ENCODE data around the gene RFLNA. TPM values are rescaled to one million over a fixed set of nuclear protein-coding genes. Genes with fewer than 3 reads are reported as not detected.

RFLNA gene
- total and polyA plus RNA-seq, 2 experiments from 2014 or later: 3.9 to 20.4 TPM

DNA sequence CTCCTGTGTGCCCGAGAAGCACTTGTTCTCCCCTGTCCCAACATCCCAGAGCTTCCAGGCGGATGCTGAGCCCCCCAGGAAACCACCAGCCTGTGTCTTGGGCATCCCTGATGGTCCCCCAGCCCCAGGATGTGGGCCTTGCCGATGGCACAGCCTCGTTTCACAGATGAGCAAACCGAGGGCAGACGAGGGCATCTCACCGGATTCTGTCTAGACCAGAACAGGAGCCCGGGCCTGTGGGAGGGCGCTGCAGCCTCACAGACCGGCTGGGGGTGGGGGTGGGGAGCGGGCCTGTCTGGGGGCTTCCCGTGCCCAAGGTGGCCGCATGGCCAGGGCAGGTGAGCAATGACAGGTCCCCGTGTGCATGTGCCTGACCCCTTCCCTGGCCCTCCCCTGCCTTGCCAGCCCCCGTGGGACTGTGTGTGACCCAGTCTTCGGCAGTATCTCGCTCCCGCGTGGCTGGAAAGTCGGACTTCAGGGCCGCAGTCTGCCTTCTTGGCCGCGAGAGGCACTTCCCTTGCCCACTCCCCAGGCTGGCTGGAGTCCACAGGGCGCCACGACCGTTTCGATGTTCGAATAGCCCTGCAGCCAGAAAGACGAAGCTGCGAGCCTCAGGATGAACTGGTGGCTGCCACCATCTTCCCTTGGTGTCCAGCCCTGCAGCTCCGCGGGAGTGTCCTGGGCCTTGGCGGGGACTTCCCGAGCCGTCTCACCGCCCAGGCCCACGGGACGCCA, 8.9 kb downstream of the RFLNA start:
- Histone ChIP-seq H2AFZ (no peak overlapping the region), H3K4me3 (no peak overlapping the region), H3K4me2 (no peak overlapping the region), H3K27me3 (ENCODE audit: insufficient read depth) (no peaks in the 10 kb centered on the region), H3K79me2 (replicated peaks; ENCODE audit: insufficient read depth) (peaks cover 11% of the 10 kb centered on the region), H3K36me3 (ENCODE audit: insufficient read depth) (no peaks in the 10 kb centered on the region), H3K27ac (ENCODE audit: low read depth) (no peak overlapping the region), H3K9me2 (ENCODE audit: insufficient read depth) (no peaks in the 10 kb centered on the region), H3K4me1 (ENCODE audit: insufficient read depth) (no peaks in the 10 kb centered on the region), H3F3A (replicated peaks; ENCODE audit: low read depth) (no peaks in the 10 kb centered on the region), H4K20me1 (replicated peaks; ENCODE audit: insufficient read depth) (no peaks in the 10 kb centered on the region)
- ATAC-seq (no peak; the same call in 2 of the 3 replicates), DNase-seq (ENCODE audit: low spot score) (no peak)
- no peak overlapping the region for H3K4me3 Mint-ChIP-seq
- 0 out of 3 replicates have a peak, but pooled peaks cover 4% of the 10 kb centered on the region for H3K4me1 Mint-ChIP-seq
- H3K27me3 Mint-ChIP-seq (ENCODE audit: insufficient read depth, low read depth, poor library complexity): peaks cover 14% of the 10 kb centered on the region
- H3K36me3 Mint-ChIP-seq (ENCODE audit: low read depth): peaks cover 6% of the 10 kb centered on the region
- no peaks in the 10 kb centered on the region for H3K9me3 Mint-ChIP-seq
- H3K27ac Mint-ChIP-seq: no peak overlapping the region
- TF ChIP-seq EZH2 (IDR thresholded peaks at IDR 0.05; ENCODE audit: low read depth, unreplicated experiment): no peak

DNA sequence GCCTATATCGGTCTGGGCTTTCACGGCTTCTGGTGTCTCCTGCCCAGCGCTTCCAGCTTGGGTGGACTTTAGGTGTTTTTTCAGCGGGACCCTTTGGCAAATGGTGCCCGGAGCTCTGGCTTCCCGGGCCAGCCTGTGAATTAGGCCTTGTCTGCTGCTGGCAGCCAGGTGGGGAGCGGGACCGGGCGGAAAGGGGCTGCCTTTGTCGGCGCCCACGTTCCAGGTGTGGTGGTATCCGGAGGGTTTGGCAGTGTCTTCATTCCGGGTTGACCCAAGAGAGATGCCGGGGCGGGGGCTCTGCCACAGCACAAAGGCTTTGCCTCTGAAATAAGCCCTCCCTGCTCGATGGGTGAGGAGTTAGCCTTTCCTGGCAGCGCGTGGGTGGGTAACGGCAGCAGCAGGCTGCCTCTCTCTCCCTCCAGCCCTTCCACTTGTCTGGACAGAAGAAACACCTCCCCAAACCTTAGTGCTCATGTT, 9.5 kb downstream of the RFLNA start:
- H3K27me3 ChIP-seq (ENCODE audit: insufficient read depth): no peaks in the 10 kb centered on the region
- no peak for DNase-seq (ENCODE audit: low spot score)
- no peaks in the 10 kb centered on the region for H3K9me2 ChIP-seq (ENCODE audit: insufficient read depth)
- no peak overlapping the region for H3K4me3 ChIP-seq
- Mint-ChIP-seq H3K27ac (no peak overlapping the region), H3K36me3 (ENCODE audit: low read depth) (peaks cover 6% of the 10 kb centered on the region), H3K27me3 (ENCODE audit: insufficient read depth, low read depth, poor library complexity) (peaks cover 14% of the 10 kb centered on the region), H3K4me3 (no peak overlapping the region), H3K9me3 (no peaks in the 10 kb centered on the region), H3K4me1 (0 out of 3 replicates have a peak, but pooled peaks cover 4% of the 10 kb centered on the region)
- no peak overlapping the region for H2AFZ ChIP-seq
- no peak overlapping the region for H3K4me2 ChIP-seq
- no peaks in the 10 kb centered on the region for H3K4me1 ChIP-seq (ENCODE audit: insufficient read depth)
- no peak overlapping the region for H3K27ac ChIP-seq (ENCODE audit: low read depth)
- H4K20me1 ChIP-seq (replicated peaks; ENCODE audit: insufficient read depth): no peaks in the 10 kb centered on the region
- H3K36me3 ChIP-seq (ENCODE audit: insufficient read depth): no peaks in the 10 kb centered on the region
- peaks cover 7% of the 10 kb centered on the region for H3K79me2 ChIP-seq (replicated peaks; ENCODE audit: insufficient read depth)
- no peaks in the 10 kb centered on the region for H3F3A ChIP-seq (replicated peaks; ENCODE audit: low read depth)
- ATAC-seq: no peak
- no peak for TF ChIP-seq EZH2 (IDR thresholded peaks at IDR 0.05; ENCODE audit: low read depth, unreplicated experiment)
- no peak for TF ChIP-seq ZNF331 (CRISPR knock-in tag; IDR thresholded peaks at IDR 0.05; ENCODE audit: low read depth)
- TF ChIP-seq, protein P1, sequence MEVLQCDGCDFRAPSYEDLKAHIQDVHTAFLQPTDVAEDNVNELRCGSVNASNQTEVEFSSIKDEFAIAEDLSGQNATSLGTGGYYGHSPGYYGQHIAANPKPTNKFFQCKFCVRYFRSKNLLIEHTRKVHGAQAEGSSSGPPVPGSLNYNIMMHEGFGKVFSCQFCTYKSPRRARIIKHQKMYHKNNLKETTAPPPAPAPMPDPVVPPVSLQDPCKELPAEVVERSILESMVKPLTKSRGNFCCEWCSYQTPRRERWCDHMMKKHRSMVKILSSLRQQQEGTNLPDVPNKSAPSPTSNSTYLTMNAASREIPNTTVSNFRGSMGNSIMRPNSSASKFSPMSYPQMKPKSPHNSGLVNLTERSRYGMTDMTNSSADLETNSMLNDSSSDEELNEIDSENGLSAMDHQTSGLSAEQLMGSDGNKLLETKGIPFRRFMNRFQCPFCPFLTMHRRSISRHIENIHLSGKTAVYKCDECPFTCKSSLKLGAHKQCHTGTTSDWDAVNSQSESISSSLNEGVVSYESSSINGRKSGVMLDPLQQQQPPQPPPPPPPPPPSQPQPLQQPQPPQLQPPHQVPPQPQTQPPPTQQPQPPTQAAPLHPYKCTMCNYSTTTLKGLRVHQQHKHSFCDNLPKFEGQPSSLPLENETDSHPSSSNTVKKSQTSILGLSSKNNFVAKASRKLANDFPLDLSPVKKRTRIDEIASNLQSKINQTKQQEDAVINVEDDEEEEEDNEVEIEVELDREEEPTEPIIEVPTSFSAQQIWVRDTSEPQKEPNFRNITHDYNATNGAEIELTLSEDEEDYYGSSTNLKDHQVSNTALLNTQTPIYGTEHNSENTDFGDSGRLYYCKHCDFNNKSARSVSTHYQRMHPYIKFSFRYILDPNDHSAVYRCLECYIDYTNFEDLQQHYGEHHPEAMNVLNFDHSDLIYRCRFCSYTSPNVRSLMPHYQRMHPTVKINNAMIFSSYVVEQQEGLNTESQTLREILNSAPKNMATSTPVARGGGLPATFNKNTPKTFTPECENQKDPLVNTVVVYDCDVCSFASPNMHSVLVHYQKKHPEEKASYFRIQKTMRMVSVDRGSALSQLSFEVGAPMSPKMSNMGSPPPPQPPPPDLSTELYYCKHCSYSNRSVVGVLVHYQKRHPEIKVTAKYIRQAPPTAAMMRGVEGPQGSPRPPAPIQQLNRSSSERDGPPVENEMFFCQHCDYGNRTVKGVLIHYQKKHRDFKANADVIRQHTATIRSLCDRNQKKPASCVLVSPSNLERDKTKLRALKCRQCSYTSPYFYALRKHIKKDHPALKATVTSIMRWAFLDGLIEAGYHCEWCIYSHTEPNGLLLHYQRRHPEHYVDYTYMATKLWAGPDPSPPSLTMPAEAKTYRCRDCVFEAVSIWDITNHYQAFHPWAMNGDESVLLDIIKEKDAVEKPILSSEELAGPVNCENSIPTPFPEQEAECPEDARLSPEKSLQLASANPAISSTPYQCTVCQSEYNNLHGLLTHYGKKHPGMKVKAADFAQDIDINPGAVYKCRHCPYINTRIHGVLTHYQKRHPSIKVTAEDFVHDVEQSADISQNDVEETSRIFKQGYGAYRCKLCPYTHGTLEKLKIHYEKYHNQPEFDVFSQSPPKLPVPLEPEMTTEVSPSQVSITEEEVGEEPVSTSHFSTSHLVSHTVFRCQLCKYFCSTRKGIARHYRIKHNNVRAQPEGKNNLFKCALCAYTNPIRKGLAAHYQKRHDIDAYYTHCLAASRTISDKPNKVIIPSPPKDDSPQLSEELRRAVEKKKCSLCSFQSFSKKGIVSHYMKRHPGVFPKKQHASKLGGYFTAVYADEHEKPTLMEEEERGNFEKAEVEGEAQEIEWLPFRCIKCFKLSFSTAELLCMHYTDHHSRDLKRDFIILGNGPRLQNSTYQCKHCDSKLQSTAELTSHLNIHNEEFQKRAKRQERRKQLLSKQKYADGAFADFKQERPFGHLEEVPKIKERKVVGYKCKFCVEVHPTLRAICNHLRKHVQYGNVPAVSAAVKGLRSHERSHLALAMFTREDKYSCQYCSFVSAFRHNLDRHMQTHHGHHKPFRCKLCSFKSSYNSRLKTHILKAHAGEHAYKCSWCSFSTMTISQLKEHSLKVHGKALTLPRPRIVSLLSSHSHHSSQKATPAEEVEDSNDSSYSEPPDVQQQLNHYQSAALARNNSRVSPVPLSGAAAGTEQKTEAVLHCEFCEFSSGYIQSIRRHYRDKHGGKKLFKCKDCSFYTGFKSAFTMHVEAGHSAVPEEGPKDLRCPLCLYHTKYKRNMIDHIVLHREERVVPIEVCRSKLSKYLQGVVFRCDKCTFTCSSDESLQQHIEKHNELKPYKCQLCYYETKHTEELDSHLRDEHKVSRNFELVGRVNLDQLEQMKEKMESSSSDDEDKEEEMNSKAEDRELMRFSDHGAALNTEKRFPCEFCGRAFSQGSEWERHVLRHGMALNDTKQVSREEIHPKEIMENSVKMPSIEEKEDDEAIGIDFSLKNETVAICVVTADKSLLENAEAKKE (CRISPR knock-in tag; IDR thresholded peaks at IDR 0.05): no peak
- no peak for TF ChIP-seq NANOG (IDR thresholded peaks at IDR 0.05; ENCODE audit: borderline replicate concordance)
- TF ChIP-seq, protein P2, sequence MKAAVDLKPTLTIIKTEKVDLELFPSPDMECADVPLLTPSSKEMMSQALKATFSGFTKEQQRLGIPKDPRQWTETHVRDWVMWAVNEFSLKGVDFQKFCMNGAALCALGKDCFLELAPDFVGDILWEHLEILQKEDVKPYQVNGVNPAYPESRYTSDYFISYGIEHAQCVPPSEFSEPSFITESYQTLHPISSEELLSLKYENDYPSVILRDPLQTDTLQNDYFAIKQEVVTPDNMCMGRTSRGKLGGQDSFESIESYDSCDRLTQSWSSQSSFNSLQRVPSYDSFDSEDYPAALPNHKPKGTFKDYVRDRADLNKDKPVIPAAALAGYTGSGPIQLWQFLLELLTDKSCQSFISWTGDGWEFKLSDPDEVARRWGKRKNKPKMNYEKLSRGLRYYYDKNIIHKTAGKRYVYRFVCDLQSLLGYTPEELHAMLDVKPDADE (IDR thresholded peaks at IDR 0.05): no peak
- TF ChIP-seq JUNB (IDR thresholded peaks at IDR 0.05; ENCODE audit: unreplicated experiment): no peak
- TF ChIP-seq CREB1 (CRISPR knock-in tag; IDR thresholded peaks at IDR 0.05; ENCODE audit: low read depth): no peak
- TF ChIP-seq ZNF114 (CRISPR knock-in tag; IDR thresholded peaks at IDR 0.05): no peak
- no peak for TF ChIP-seq POLR2AphosphoS5 (IDR thresholded peaks at IDR 0.05; ENCODE audit: low read depth)
- TF ChIP-seq, protein P3, sequence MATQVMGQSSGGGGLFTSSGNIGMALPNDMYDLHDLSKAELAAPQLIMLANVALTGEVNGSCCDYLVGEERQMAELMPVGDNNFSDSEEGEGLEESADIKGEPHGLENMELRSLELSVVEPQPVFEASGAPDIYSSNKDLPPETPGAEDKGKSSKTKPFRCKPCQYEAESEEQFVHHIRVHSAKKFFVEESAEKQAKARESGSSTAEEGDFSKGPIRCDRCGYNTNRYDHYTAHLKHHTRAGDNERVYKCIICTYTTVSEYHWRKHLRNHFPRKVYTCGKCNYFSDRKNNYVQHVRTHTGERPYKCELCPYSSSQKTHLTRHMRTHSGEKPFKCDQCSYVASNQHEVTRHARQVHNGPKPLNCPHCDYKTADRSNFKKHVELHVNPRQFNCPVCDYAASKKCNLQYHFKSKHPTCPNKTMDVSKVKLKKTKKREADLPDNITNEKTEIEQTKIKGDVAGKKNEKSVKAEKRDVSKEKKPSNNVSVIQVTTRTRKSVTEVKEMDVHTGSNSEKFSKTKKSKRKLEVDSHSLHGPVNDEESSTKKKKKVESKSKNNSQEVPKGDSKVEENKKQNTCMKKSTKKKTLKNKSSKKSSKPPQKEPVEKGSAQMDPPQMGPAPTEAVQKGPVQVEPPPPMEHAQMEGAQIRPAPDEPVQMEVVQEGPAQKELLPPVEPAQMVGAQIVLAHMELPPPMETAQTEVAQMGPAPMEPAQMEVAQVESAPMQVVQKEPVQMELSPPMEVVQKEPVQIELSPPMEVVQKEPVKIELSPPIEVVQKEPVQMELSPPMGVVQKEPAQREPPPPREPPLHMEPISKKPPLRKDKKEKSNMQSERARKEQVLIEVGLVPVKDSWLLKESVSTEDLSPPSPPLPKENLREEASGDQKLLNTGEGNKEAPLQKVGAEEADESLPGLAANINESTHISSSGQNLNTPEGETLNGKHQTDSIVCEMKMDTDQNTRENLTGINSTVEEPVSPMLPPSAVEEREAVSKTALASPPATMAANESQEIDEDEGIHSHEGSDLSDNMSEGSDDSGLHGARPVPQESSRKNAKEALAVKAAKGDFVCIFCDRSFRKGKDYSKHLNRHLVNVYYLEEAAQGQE (IDR thresholded peaks at IDR 0.05; ENCODE audit: unreplicated experiment): no peak

Measured in GM23338 (cell line).